CD4-positive, alpha-beta T cell treated with Interferon gamma for 1 hour (primary cell): Measurements from ENCODE around the gene TMEM69.
"Not testable (repeated sequence)": the region's sequence is repeated elsewhere in the genome, so short reads cannot be mapped to it uniquely, and the experiment has no call there.

Source experiments
- DNase-seq: peaks from one replicate; pipeline ENCODE4 v3.0.0-alpha.2; 2020

Gene TMEM69

GRCh38 chr1:45687754-45688740 is at the start of gene TMEM69:
TMEM69 (plus strand) TSS chr1:45688181; CDS start chr1:45691069, 2,888 bp downstream.
- peak; percentile 79 for DNase-seq

GRCh38 chr1:45640293-45640692 is 47.7 kb upstream of the TMEM69 start:
- DNase-seq, result no peak

- no peak for DNase-seq
These were observed 44.7 kb upstream of the TMEM69 start for GRCh38 chr1:45643321-45643720.

GRCh38 chr1:45643978-45644377 is 44.0 kb upstream of the TMEM69 start:
- DNase-seq, result no peak

GRCh38 chr1:45644661-45645060 is 43.3 kb upstream of the TMEM69 start:
- DNase-seq, result no peak

- DNase-seq, result peak; percentile 18
These were observed 40.5 kb upstream of the TMEM69 start for GRCh38 chr1:45647248-45648021.

- DNase-seq, result no peak
These were observed 33.3 kb upstream of the TMEM69 start for GRCh38 chr1:45654540-45655280.

GRCh38 chr1:45656573-45657226 is 31.3 kb upstream of the TMEM69 start:
- no peak for DNase-seq

GRCh38 chr1:45658171-45658570 is 29.8 kb upstream of the TMEM69 start:
- DNase-seq, result no peak

- DNase-seq, result no peak
These were observed 28.8 kb upstream of the TMEM69 start for GRCh38 chr1:45659222-45659621.

GRCh38 chr1:45660336-45660735 is 27.6 kb upstream of the TMEM69 start:
- DNase-seq, result no peak

- no peak for DNase-seq
These were observed 21.1 kb upstream of the TMEM69 start for GRCh38 chr1:45666836-45667235.

GRCh38 chr1:45667321-45668111 is 20.5 kb upstream of the TMEM69 start:
- DNase-seq, result no peak

- DNase-seq, result no peak
These were observed 19.5 kb upstream of the TMEM69 start for GRCh38 chr1:45668526-45668925.

- no peak for DNase-seq
These were observed 18.6 kb upstream of the TMEM69 start for GRCh38 chr1:45669379-45669778.

GRCh38 chr1:45669859-45670655 is 17.9 kb upstream of the TMEM69 start:
- DNase-seq, result no peak

- no peak for DNase-seq
These were observed 14.0 kb upstream of the TMEM69 start for GRCh38 chr1:45673956-45674355.

GRCh38 chr1:45674478-45674877 is 13.5 kb upstream of the TMEM69 start:
- DNase-seq, result no peak

GRCh38 chr1:45676553-45676952 is 11.4 kb upstream of the TMEM69 start:
- not testable (repeated sequence) for DNase-seq

GRCh38 chr1:45677751-45678245 is 10.2 kb upstream of the TMEM69 start:
- no peak for DNase-seq

- DNase-seq, result no peak
These were observed 9.5 kb upstream of the TMEM69 start for GRCh38 chr1:45678489-45678888.
